NB4 (cell line): ENCODE measurements around the gene STEAP3.

ENCODE experiments used
- MYC ChIP-seq: IDR thresholded peaks from 2 replicates; pipeline ENCODE4 v1.6.1; 2011; ENCODE audit warnings: low read depth, low read length
- POLR2A ChIP-seq: IDR thresholded peaks from 2 replicates; pipeline ENCODE4 v1.6.1; 2011; ENCODE audit warnings: mild to moderate bottlenecking; ENCODE audit not compliant: insufficient read length; ENCODE audit errors: extremely low read depth
- TF ChIP-seq, protein P1 (sequence below): IDR thresholded peaks from one replicate; pipeline ENCODE4 v1.5.1; 2012; ENCODE audit warnings: low read depth, low read length

GRCh38 chr2:119253114-119253702 is 29.6 kb downstream of the STEAP3 start:
- TF ChIP-seq, protein P1, sequence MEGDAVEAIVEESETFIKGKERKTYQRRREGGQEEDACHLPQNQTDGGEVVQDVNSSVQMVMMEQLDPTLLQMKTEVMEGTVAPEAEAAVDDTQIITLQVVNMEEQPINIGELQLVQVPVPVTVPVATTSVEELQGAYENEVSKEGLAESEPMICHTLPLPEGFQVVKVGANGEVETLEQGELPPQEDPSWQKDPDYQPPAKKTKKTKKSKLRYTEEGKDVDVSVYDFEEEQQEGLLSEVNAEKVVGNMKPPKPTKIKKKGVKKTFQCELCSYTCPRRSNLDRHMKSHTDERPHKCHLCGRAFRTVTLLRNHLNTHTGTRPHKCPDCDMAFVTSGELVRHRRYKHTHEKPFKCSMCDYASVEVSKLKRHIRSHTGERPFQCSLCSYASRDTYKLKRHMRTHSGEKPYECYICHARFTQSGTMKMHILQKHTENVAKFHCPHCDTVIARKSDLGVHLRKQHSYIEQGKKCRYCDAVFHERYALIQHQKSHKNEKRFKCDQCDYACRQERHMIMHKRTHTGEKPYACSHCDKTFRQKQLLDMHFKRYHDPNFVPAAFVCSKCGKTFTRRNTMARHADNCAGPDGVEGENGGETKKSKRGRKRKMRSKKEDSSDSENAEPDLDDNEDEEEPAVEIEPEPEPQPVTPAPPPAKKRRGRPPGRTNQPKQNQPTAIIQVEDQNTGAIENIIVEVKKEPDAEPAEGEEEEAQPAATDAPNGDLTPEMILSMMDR, result no peak
- TF ChIP-seq POLR2A, result no peak
- TF ChIP-seq MYC, result no peak
